GM19468 (cell line): ENCODE results near the gene CIART.
"Not testable (repeated sequence)": the region's sequence is repeated elsewhere in the genome, so short reads cannot be mapped to it uniquely, and the experiment has no call there.

Experiments used
- ATAC-seq: cut with Tn5 transposase; IDR thresholded peaks from one replicate; pipeline ENCODE4 v1.9.1; 2021; ENCODE audit warnings: mild to moderate bottlenecking, moderate library complexity, moderate number of reproducible peaks; ENCODE audit not compliant: unreplicated experiment; ENCODE audit errors: extremely low read depth

Gene CIART

GRCh38 chr1:150299716-150300115, 17.4 kb downstream of the CIART start:
- no peak for ATAC-seq

GRCh38 chr1:150302338-150302737, 20.0 kb downstream of the CIART start:
- no peak for ATAC-seq

- ATAC-seq, result no peak
Observed at GRCh38 chr1:150302902-150303301, 20.5 kb downstream of the CIART start.

- ATAC-seq, result not testable (repeated sequence)
Observed at GRCh38 chr1:150308585-150308984, 26.2 kb downstream of the CIART start.

- ATAC-seq, result no peak
Observed at GRCh38 chr1:150309758-150310508, 27.6 kb downstream of the CIART start.

- no peak for ATAC-seq
Observed at GRCh38 chr1:150311762-150312161, 29.4 kb downstream of the CIART start.

GRCh38 chr1:150314691-150315090, 32.3 kb downstream of the CIART start:
- not testable (repeated sequence) for ATAC-seq

GRCh38 chr1:150320667-150320978, 38.3 kb downstream of the CIART start:
- no peak for ATAC-seq

- no peak for ATAC-seq
Observed at GRCh38 chr1:150321826-150322166, 39.4 kb downstream of the CIART start.

- no peak for ATAC-seq
Observed at GRCh38 chr1:150322310-150322709, 40.0 kb downstream of the CIART start.

GRCh38 chr1:150332651-150333290, 50.4 kb downstream of the CIART start:
- no peak for ATAC-seq
